Keratinocyte (primary cell): ENCODE measurements around the gene SLC28A3. TPM values are rescaled to one million over a fixed set of nuclear protein-coding genes. Genes with fewer than 3 reads are reported as not detected.
A peak's percentile ranks its signal among the peaks of the same experiment; 100 is the strongest.

Experiments used
- DNase-seq: peaks from one replicate; pipeline ENCODE4 v3.0.0-alpha.2; 2011; ENCODE audit warnings: low read depth, missing footprints, low spot score
- FAIRE-seq: peaks from 2 replicates; lab custom pipeline; 2011; peaks lifted over from hg19 to GRCh38; lab: Jason Lieb, UNC
- H2AFZ ChIP-seq: 2 replicates; pipeline ENCODE4 v1.6.0; 2012; ENCODE audit warnings: low read length, control low read depth, inconsistent platforms; ENCODE audit not compliant: control insufficient read depth
- H3K27ac ChIP-seq: 2 replicates; pipeline ENCODE4 v1.5.1; 2011; ENCODE audit warnings: low read length; ENCODE audit not compliant: control insufficient read depth, insufficient read depth
- H3K27me3 ChIP-seq: 3 replicates; pipeline ENCODE4 v1.6.0; 2011; ENCODE audit warnings: low read length; ENCODE audit not compliant: control insufficient read depth, insufficient read depth; ENCODE audit errors: extremely low read depth
- H3K36me3 ChIP-seq, 2 experiments: 2 replicates in 1 of 2; 3 replicates in 1 of 2; pipeline ENCODE4 v1.5.1; 2011; ENCODE audit warnings: low read length in 2 of 2, mild to moderate bottlenecking in 1 of 2; ENCODE audit not compliant: control insufficient read depth in 2 of 2, insufficient read depth in 2 of 2; ENCODE audit errors: extremely low read depth in 1 of 2
- H3K4me1 ChIP-seq: 3 replicates; pipeline ENCODE4 v1.5.1; 2011; ENCODE audit warnings: low read length; ENCODE audit not compliant: control insufficient read depth, insufficient read depth; ENCODE audit errors: extremely low read depth
- H3K4me2 ChIP-seq: 3 replicates; pipeline ENCODE4 v1.6.0; 2011; ENCODE audit warnings: low read depth, low read length; ENCODE audit not compliant: control insufficient read depth, insufficient read depth; ENCODE audit errors: extremely low read depth
- H3K4me3 ChIP-seq, 3 experiments: fragments of 200-600 bp in 1 of 3; sonication (generic) in 1 of 3; 2 replicates in 2 of 3; 3 replicates in 1 of 3; pipeline ENCODE4 v1.5.1; 2011 to 2016; ENCODE audit warnings: low read length in 3 of 3, mild to moderate bottlenecking in 3 of 3, control low read depth in 2 of 3, inconsistent platforms in 1 of 3, low read depth in 1 of 3, mixed read lengths in 1 of 3, mixed run types in 1 of 3, moderate library complexity in 1 of 3; ENCODE audit not compliant: control insufficient read depth in 2 of 3, insufficient read depth in 2 of 3; ENCODE audit errors: extremely low read depth in 1 of 3
- H3K79me2 ChIP-seq: 2 replicates; pipeline ENCODE4 v1.6.0; 2012; ENCODE audit warnings: low read length; ENCODE audit not compliant: control insufficient read depth, insufficient read depth
- H3K9ac ChIP-seq: 3 replicates; pipeline ENCODE4 v1.6.0; 2011; ENCODE audit warnings: low read length; ENCODE audit not compliant: control insufficient read depth, insufficient read depth; ENCODE audit errors: extremely low read depth
- H3K9me1 ChIP-seq: 3 replicates; pipeline ENCODE4 v1.6.0; 2011; ENCODE audit warnings: low read length; ENCODE audit not compliant: control insufficient read depth, insufficient read depth; ENCODE audit errors: extremely low read depth
- H3K9me3 ChIP-seq: 2 replicates; pipeline ENCODE4 v1.5.1; 2012; ENCODE audit warnings: low read depth, low read length; ENCODE audit not compliant: control insufficient read depth
- H4K20me1 ChIP-seq: 3 replicates; pipeline ENCODE4 v1.6.0; 2011; ENCODE audit warnings: low read length; ENCODE audit not compliant: control insufficient read depth, insufficient read depth; ENCODE audit errors: extremely low read depth
- EZH2 ChIP-seq: IDR thresholded peaks from one replicate; pipeline ENCODE4 v1.6.1; 2012; ENCODE audit warnings: inconsistent platforms, mild to moderate bottlenecking, low read length, moderate library complexity
- dilution Hi-C: fragments of 300-500 bp; cut with MboI; formaldehyde crosslinking; loops from one replicate; pipeline ENCODE4 v1.7.0; 2020; ENCODE audit warnings: low sequenced_read_pairs; ENCODE audit not compliant: extremely low pct_ligation_motif_present
- polyA plus RNA-seq, 5 experiments: library from polyadenylated mRNA; depleted of rRNA in 3 of 5; stranded (reverse) in 3 of 5; stranded (forward) in 1 of 5; unstranded in 1 of 5; fragments of >200 nt; gene quantifications; 1 replicate in 1 of 5; 2 replicates in 3 of 5; 3 replicates in 1 of 5; pipeline versions ENCODE4 v1.2.1 to v1.2.3, GENCODE V29; 2011 to 2012; ENCODE audit warnings: missing spikeins in 2 of 5, low read depth in 1 of 5, low replicate concordance in 1 of 5
- TF ChIP-seq, protein P1 (sequence below), 3 experiments: IDR thresholded peaks in 1 of 3; conservative IDR thresholded peaks in 1 of 3; optimal IDR thresholded peaks in 1 of 3; 2 replicates in 2 of 3; 3 replicates in 1 of 3; pipeline versions ENCODE3 to v1.5.1; 2011; ENCODE audit warnings: low read length in 3 of 3, mild to moderate bottlenecking in 3 of 3, moderate library complexity in 2 of 3, control low read depth in 1 of 3, inconsistent platforms in 1 of 3; ENCODE audit not compliant: insufficient read depth in 2 of 3; ENCODE audit errors: extremely low read depth in 1 of 3

The SLC28A3 gene
- polyA plus RNA-seq, 1 donor (not counting 4 experiments of a cell fraction or from before 2014, with no cell fraction given) = 2.4 TPM

DNA sequence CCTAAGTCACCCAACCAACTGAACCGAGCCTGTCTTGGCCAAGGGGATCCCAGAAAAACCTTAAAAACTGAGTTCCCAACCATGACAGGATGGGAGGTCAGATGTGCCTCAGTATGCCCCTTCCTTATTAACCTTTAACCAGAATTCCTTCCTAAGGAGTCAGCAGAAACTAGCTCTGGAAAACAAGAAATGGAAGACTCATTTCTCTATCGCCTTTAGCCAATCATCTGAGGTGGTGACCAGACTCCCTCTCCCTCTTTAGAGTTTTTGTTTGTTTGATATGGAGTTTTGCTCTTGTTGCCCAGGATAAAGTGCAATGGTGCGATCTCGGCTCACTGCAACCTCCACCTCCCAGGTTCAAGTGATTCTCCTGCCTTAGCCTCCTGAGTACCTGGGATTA is 37.5 kb downstream of the SLC28A3 start:
- H3K4me3 ChIP-seq = no peak overlapping the region
- TF ChIP-seq, protein P1, sequence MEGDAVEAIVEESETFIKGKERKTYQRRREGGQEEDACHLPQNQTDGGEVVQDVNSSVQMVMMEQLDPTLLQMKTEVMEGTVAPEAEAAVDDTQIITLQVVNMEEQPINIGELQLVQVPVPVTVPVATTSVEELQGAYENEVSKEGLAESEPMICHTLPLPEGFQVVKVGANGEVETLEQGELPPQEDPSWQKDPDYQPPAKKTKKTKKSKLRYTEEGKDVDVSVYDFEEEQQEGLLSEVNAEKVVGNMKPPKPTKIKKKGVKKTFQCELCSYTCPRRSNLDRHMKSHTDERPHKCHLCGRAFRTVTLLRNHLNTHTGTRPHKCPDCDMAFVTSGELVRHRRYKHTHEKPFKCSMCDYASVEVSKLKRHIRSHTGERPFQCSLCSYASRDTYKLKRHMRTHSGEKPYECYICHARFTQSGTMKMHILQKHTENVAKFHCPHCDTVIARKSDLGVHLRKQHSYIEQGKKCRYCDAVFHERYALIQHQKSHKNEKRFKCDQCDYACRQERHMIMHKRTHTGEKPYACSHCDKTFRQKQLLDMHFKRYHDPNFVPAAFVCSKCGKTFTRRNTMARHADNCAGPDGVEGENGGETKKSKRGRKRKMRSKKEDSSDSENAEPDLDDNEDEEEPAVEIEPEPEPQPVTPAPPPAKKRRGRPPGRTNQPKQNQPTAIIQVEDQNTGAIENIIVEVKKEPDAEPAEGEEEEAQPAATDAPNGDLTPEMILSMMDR (optimal IDR thresholded peaks at IDR 0.05 in 1 of 3, IDR thresholded peaks at IDR 0.05 in 1 of 3, conservative IDR thresholded peaks at IDR 0.05 in 1 of 3; ENCODE audit: extremely low read depth in 1 of 3, insufficient read depth in 2 of 3, low read length in 3 of 3) = no peak
- TF ChIP-seq EZH2 = no peak
- H4K20me1 ChIP-seq = no peaks in the 10 kb centered on the region
- no peak overlapping the region for H2AFZ ChIP-seq
- DNase-seq (no peak), FAIRE-seq (no peak)
- dilution Hi-C loops = no loop called here
- no peaks in the 10 kb centered on the region for H3K79me2 ChIP-seq
- no peaks in the 10 kb centered on the region for H3K36me3 ChIP-seq
- H3K9me1 ChIP-seq = no peaks in the 10 kb centered on the region
- no peaks in the 10 kb centered on the region for H3K9me3 ChIP-seq
- H3K4me1 ChIP-seq = peaks cover 22% of the 10 kb centered on the region
- no peak overlapping the region for H3K9ac ChIP-seq
- H3K27me3 ChIP-seq = no peaks in the 10 kb centered on the region
- H3K4me2 ChIP-seq = no peak overlapping the region
- no peak overlapping the region for H3K27ac ChIP-seq

DNA sequence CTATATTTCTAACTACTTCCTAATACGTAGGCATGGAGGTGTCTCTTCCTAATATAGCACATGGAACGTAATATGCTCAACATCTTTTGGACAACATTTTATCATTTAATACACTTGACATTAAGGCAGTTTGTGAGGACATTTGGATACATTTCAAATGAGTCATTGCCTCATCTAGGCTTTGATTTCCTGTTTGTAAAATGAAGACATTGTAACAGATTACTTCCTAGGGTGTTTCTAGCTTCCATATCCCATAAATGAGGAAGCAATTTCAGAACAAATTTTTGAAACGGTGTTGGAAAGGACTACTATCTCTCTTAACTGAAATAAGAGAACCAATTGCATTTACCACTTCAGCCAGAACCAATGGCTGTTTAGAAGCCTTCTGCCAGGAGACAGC is 38.7 kb downstream of the SLC28A3 start:
- Histone ChIP-seq H4K20me1 (no peaks in the 10 kb centered on the region), H3K27ac (no peak overlapping the region), H3K36me3 (no peaks in the 10 kb centered on the region), H3K79me2 (no peaks in the 10 kb centered on the region), H3K4me1 (peaks cover 31% of the 10 kb centered on the region), H3K4me3 (no peak overlapping the region), H3K27me3 (no peaks in the 10 kb centered on the region), H3K9me1 (no peaks in the 10 kb centered on the region), H3K9me3 (no peaks in the 10 kb centered on the region), H2AFZ (peak overlapping the region; percentile 55), H3K4me2 (no peak overlapping the region), H3K9ac (no peak overlapping the region)
- dilution Hi-C loops = no loop called here
- no peak for TF ChIP-seq EZH2
- TF ChIP-seq, protein P1 (optimal IDR thresholded peaks at IDR 0.05 in 1 of 3, IDR thresholded peaks at IDR 0.05 in 1 of 3, conservative IDR thresholded peaks at IDR 0.05 in 1 of 3; ENCODE audit: extremely low read depth in 1 of 3, insufficient read depth in 2 of 3, low read length in 3 of 3) = no peak
- FAIRE-seq (peak; percentile 9), DNase-seq (no peak)
